Left colon (tissue), 2 donors: Measurements from ENCODE around the gene CBLC. TPM values are rescaled to one million over a fixed set of nuclear protein-coding genes. Genes with fewer than 3 reads are reported as not detected.
"Not testable (repeated sequence)": the region's sequence is repeated elsewhere in the genome, so short reads cannot be mapped to it uniquely, and the experiment has no call there.

Experiments used
- ATAC-seq: fragments of 200-7000 bp; cut with Tn5 transposase; one replicate; pipeline ENCODE4 v1.9.1; 2020; ENCODE audit warnings: mild to moderate bottlenecking, moderate library complexity
- DNase-seq, 2 donors: peaks; one replicate each; pipeline ENCODE4 v3.0.0-alpha.2; 2020
- intact Hi-C, 2 donors: fragments of 100-400 bp; cut with DNase I in 1 of 2; cut with micrococcal nuclease in 1 of 2; formaldehyde crosslinking; loops; one replicate each; pipeline versions ENCODE4 v1.11.2 to v1.14.0; 2022; cut with DNase I, micrococcal nuclease
- total RNA-seq, 2 donors: library from RNA; stranded (reverse); fragmentation: NEBNext Ultra II Directional; extraction: Animal tissue kit (Norgen Biotek cat#: 25700); gene quantifications; one replicate each; pipeline ENCODE4 v1.2.1, GENCODE V29; 2021
- donor health status: DM: no; HTN: no; CAD: no.
- donor health status: DM: yes; HTN: yes; CAD: no.

The CBLC gene
- total RNA-seq, 2 donors from 2014 or later: 79.1 to 84.4 TPM

- peak; percentile 50 to 75 for DNase-seq
- intact Hi-C loops: no loop called here
Measured at GRCh38 chr19:44757057-44757734, 20.5 kb upstream of the CBLC start.

GRCh38 chr19:44757735-44758505 lies 19.8 kb upstream of the CBLC start:
- ATAC-seq (no peak), DNase-seq (peak in 1 of 2 donors; percentile 55)
- intact Hi-C loops: no loop called here

More at GRCh38 chr19:44757057-44757734, 20.5 kb upstream of the CBLC start:
- ATAC-seq: no peak

- DNase-seq: no peak
- ATAC-seq: no peak
- intact Hi-C loops: no loop called here
Measured at GRCh38 chr19:44758596-44758995, 19.1 kb upstream of the CBLC start.

GRCh38 chr19:44759083-44759804 lies 18.4 kb upstream of the CBLC start:
- intact Hi-C loops: no loop called here
- ATAC-seq (no peak), DNase-seq (peak in 1 of 2 donors; percentile 6)

GRCh38 chr19:44762038-44762437 lies 15.7 kb upstream of the CBLC start:
- intact Hi-C loops: no loop called here
- DNase-seq (peak in 1 of 2 donors; percentile 4), ATAC-seq (no peak)

GRCh38 chr19:44765033-44765948 lies 12.4 kb upstream of the CBLC start:
- intact Hi-C loops: no loop called here
- ATAC-seq (peak; percentile 92), DNase-seq (peak; percentile 77 to 92)

- intact Hi-C loops: no loop called here
- no peak for ATAC-seq
- no peak for DNase-seq
Measured at GRCh38 chr19:44765949-44766335, 11.7 kb upstream of the CBLC start.

- intact Hi-C loops: no loop called here
- ATAC-seq (no peak), DNase-seq (no peak)
Measured at GRCh38 chr19:44767295-44768180, 10.2 kb upstream of the CBLC start.

GRCh38 chr19:44770550-44771257 lies 7.0 kb upstream of the CBLC start:
- DNase-seq (peak; percentile 97 to 99), ATAC-seq (peak; percentile 97)
- intact Hi-C loops: loop anchor here (5.0 to 10.0 kb wide), 3 partner anchors 46 to 83 kb away; no protein-coding TSS in a partner anchor

- not testable (repeated sequence) for DNase-seq, ATAC-seq
- intact Hi-C loops: loop anchor here (5.0 to 10.0 kb wide), 3 partner anchors 47 to 85 kb away; no protein-coding TSS in a partner anchor
Measured at GRCh38 chr19:44772144-44772543, 5.5 kb upstream of the CBLC start.

- ATAC-seq (no peak), DNase-seq (no peak)
- intact Hi-C loops: loop anchor here (5.0 to 10.0 kb wide), 3 partner anchors 48 to 86 kb away; no protein-coding TSS in a partner anchor
Measured at GRCh38 chr19:44772959-44773358, 4.7 kb upstream of the CBLC start.

GRCh38 chr19:44775676-44776240 lies 1.9 kb upstream of the CBLC start:
- ATAC-seq: no peak
- intact Hi-C loops: loop anchor here in 1 of 2 donors (10.0 kb wide), 1 partner anchor 51 kb away; no protein-coding TSS in a partner anchor
- no peak for DNase-seq

GRCh38 chr19:44776402-44777096 lies 1.1 kb upstream of the CBLC start:
- intact Hi-C loops: loop anchor here in 1 of 2 donors (10.0 kb wide), 1 partner anchor 52 kb away; no protein-coding TSS in a partner anchor
- peak; percentile 70 for ATAC-seq
- peak; percentile 95 for DNase-seq

GRCh38 chr19:44779150-44779549 lies 1.5 kb downstream of the CBLC start:
- ATAC-seq: no peak

GRCh38 chr19:44781694-44782093 lies 4.0 kb downstream of the CBLC start:
- ATAC-seq, DNase-seq, intact Hi-C loops: not testable (repeated sequence)

More at GRCh38 chr19:44779150-44779549, 1.5 kb downstream of the CBLC start:
- DNase-seq: no peak
- intact Hi-C loops: loop anchor here in 1 of 2 donors (10.0 kb wide), 1 partner anchor 54 kb away; no protein-coding TSS in a partner anchor

GRCh38 chr19:44782729-44783128 lies 5.0 kb downstream of the CBLC start:
- ATAC-seq (no peak), DNase-seq (no peak)
- intact Hi-C loops: no loop called here
